Uterus (tissue), 4 donors: ENCODE data around the gene BABAM2. TPM values are rescaled to one million over a fixed set of nuclear protein-coding genes. Genes with fewer than 3 reads are reported as not detected.
"Not testable (repeated sequence)": the region's sequence is repeated elsewhere in the genome, so short reads cannot be mapped to it uniquely, and the experiment has no call there.

ENCODE experiments used
- DNase-seq, 2 donors: peaks; one replicate each; pipeline ENCODE4 v3.0.0-alpha.2; 2019 to 2020
- H3K27ac ChIP-seq, 2 donors: fragments of 200-600 bp; sonication (generic); 1 replicate in 1 of 2; 2 replicates in 1 of 2; pipeline ENCODE4 v1.5.1; 2016 to 2018
- H3K27me3 ChIP-seq, 2 donors: fragments of 200-600 bp; sonication (generic); one replicate each; pipeline ENCODE4 v1.5.1; 2018 to 2019; ENCODE audit warnings: control low read depth in 1 of 2
- H3K36me3 ChIP-seq, 2 donors: fragments of 200-600 bp; sonication (generic); one replicate each; pipeline ENCODE4 v1.5.1; 2019; ENCODE audit warnings: control low read depth in 1 of 2
- H3K4me1 ChIP-seq, 2 donors: fragments of 200-600 bp; sonication (generic); one replicate each; pipeline ENCODE4 v1.5.1; 2018 to 2019; ENCODE audit warnings: control low read depth in 1 of 2
- H3K4me3 ChIP-seq, 2 donors: fragments of 200-600 bp; sonication (generic); 1 replicate in 1 of 2; 2 replicates in 1 of 2; pipeline ENCODE4 v1.5.1; 2018 to 2019; ENCODE audit warnings: mild to moderate bottlenecking in 1 of 2
- H3K9me3 ChIP-seq, 2 donors: fragments of 200-600 bp; sonication (generic); one replicate each; pipeline ENCODE4 v1.5.1; 2019; ENCODE audit warnings: control low read depth in 1 of 2
- POLR2A ChIP-seq, 2 donors: fragments of 450-650 bp; IDR thresholded peaks; one replicate each; pipeline ENCODE4 v1.6.1; 2016; ENCODE audit warnings: antibody characterized with exemption in 2 of 2, mild to moderate bottlenecking in 1 of 2, moderate library complexity in 1 of 2
- intact Hi-C: fragments of 100-400 bp; cut with DNase I; formaldehyde crosslinking; loops from one replicate; pipeline ENCODE4 v1.15.1; 2023; ENCODE audit warnings: low total_unique reads
- total RNA-seq, 4 donors: library from RNA; depleted of rRNA in 3 of 4; stranded (reverse); fragments of >200 nt in 3 of 4; gene quantifications; one replicate each; pipeline versions ENCODE4 v1.1.0 to v1.2.4, GENCODE V29; 2014 to 2023
- TF ChIP-seq, protein P1 (sequence below), 4 experiments: fragments of 200-600 bp in 2 of 4; fragments of 450-650 bp in 2 of 4; sonication (generic) in 2 of 4; IDR thresholded peaks; one replicate each; pipeline ENCODE4 v1.5.1; 2016 to 2019; ENCODE audit warnings: antibody characterized with exemption in 4 of 4, mild to moderate bottlenecking in 2 of 4, moderate library complexity in 1 of 4
- donor health status: DM: yes; HTN: yes; CAD: no.

BABAM2 gene
- total RNA-seq, 4 donors from 2014 or later, result 24.1 to 62.1 (median 32.5) TPM

DNA sequence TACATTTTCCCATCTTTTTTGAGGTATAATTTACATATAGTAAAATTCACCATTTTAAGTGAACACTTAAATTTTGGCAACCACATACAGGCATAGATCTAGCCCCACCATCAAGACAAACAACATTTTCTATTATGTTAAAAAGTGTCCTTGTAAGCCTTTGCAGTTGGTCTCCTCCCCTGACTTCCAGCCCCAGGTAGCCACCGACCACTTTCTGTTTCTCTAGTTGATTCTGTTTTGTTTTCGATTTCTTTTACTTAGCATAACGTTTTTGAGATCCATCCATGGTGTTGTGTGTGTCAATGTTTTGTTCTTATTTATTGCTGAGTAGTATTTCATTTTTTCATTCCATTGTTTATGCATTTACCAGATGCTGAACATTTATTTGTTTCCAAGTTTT is 366.7 kb downstream of the BABAM2 start:
- H3K4me1 ChIP-seq, result no peaks in the 10 kb centered on the region
- no peak overlapping the region for H3K4me3 ChIP-seq
- no peak for DNase-seq
- TF ChIP-seq POLR2A (IDR thresholded peaks at IDR 0.05), result no peak
- TF ChIP-seq, protein P1, sequence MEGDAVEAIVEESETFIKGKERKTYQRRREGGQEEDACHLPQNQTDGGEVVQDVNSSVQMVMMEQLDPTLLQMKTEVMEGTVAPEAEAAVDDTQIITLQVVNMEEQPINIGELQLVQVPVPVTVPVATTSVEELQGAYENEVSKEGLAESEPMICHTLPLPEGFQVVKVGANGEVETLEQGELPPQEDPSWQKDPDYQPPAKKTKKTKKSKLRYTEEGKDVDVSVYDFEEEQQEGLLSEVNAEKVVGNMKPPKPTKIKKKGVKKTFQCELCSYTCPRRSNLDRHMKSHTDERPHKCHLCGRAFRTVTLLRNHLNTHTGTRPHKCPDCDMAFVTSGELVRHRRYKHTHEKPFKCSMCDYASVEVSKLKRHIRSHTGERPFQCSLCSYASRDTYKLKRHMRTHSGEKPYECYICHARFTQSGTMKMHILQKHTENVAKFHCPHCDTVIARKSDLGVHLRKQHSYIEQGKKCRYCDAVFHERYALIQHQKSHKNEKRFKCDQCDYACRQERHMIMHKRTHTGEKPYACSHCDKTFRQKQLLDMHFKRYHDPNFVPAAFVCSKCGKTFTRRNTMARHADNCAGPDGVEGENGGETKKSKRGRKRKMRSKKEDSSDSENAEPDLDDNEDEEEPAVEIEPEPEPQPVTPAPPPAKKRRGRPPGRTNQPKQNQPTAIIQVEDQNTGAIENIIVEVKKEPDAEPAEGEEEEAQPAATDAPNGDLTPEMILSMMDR (IDR thresholded peaks at IDR 0.05), result no peak
- H3K27ac ChIP-seq, result no peak overlapping the region
- no peaks in the 10 kb centered on the region for H3K27me3 ChIP-seq
- intact Hi-C loops, result no loop called here
- no peaks in the 10 kb centered on the region for H3K9me3 ChIP-seq
- H3K36me3 ChIP-seq, result no peaks in the 10 kb centered on the region

DNA sequence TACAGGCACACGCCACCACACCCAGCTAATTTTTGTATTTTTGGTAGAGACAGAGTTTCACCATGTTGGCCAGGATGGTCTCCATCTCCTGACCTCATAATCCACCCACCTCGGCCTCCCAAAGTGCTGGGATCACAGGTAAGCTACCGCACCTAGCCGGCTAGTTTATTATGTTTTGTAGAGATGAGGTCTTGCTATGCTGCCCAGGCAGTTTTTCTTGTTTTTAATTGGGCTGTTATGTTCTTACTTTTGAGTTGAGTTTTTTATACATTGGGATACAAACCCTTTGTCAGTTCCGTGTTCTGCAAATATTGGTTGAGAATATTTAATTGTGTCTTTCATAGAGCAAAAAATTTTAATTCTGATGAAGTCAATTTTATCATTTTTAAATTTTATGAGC is 368.7 kb downstream of the BABAM2 start:
- H3K27me3 ChIP-seq, H3K4me1 ChIP-seq, H3K4me3 ChIP-seq, H3K27ac ChIP-seq, DNase-seq, intact Hi-C loops, H3K36me3 ChIP-seq, H3K9me3 ChIP-seq: not testable (repeated sequence)

DNA sequence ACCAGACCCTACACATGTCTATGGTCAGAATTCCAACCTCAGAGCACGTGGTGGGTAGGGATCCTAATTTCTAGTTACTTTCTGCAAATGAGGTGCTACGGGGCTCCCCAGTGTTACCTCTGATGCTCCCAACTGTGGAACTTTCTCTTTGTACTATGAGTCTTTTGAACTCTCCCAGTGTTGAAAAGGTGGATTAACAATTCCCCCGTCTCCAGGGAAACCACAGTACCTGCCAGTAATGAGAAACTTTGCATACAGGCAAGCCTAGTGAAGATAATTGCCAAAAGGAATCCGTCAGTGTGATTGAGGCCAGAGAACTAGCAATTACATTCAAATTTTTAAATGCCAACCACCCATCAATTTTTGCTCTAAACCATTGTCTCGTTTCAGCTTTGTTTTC is 373.2 kb downstream of the BABAM2 start:
- TF ChIP-seq, protein P1 (IDR thresholded peaks at IDR 0.05), result no peak
- no peak for TF ChIP-seq POLR2A (IDR thresholded peaks at IDR 0.05)

DNA sequence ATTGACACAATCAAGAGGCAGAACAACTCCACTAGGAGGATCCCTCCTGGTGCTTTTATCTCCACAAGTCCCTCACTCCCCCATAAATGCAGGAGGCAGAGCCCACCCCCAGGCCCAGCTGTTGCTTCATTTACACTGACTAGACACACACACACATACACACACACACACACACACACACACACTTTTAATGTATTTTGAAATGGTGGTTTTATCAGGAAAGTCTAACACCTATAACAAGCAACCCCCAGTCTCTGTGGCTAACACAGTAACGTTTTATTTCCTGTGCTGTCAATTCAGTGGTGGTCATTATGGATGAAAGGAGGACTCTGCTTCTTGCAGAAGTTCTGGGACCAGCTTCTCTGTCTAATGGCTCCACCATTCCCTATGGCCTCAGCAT is 376.8 kb downstream of the BABAM2 start:
- Histone ChIP-seq H3K9me3 (no peaks in the 10 kb centered on the region), H3K27me3 (no peaks in the 10 kb centered on the region), H3K27ac (peak overlapping the region; percentile 75 to 80), H3K4me3 (no peak overlapping the region), H3K4me1 (no peaks in the 10 kb centered on the region), H3K36me3 (no peaks in the 10 kb centered on the region)
- TF ChIP-seq, protein P1 (IDR thresholded peaks at IDR 0.05), result no peak
- TF ChIP-seq POLR2A (IDR thresholded peaks at IDR 0.05), result no peak
- DNase-seq, result no peak
- intact Hi-C loops, result no loop called here

More for the DNA sequence above, 373.2 kb downstream of the BABAM2 start:
- Histone ChIP-seq H3K36me3 (no peaks in the 10 kb centered on the region), H3K27ac (no peak overlapping the region), H3K9me3 (no peaks in the 10 kb centered on the region), H3K4me1 (no peaks in the 10 kb centered on the region), H3K4me3 (no peak overlapping the region), H3K27me3 (no peaks in the 10 kb centered on the region)
- no peak for DNase-seq
- intact Hi-C loops, result no loop called here

DNA sequence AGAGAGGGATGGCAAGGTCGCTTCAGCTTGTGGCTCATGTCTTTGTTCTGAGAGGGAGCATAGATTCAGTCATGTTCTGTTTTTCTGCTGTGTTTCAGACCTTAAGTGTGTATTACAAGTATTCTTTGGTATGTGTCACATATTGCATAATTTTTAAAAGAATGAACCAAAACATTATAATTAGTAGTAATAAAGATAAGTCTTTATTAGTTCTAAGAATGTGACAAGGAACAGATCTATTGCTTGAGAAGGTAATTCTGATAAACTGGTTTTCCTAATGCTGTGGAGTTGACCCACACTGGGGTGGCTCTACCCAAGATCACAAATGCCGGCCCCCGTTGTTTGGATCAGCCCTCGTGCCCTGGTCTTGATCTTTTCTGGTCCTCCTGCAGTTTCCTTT is 377.9 kb downstream of the BABAM2 start:
- H3K4me1 ChIP-seq, result no peaks in the 10 kb centered on the region
- intact Hi-C loops, result no loop called here
- TF ChIP-seq, protein P1 (IDR thresholded peaks at IDR 0.05), result no peak
- no peaks in the 10 kb centered on the region for H3K27me3 ChIP-seq
- H3K9me3 ChIP-seq, result no peaks in the 10 kb centered on the region
- DNase-seq, result peak in 1 of 2 donors; percentile 38
- peak overlapping the region; percentile 75 to 80 for H3K27ac ChIP-seq
- H3K36me3 ChIP-seq, result no peaks in the 10 kb centered on the region
- H3K4me3 ChIP-seq, result no peak overlapping the region
